Measurements from ENCODE around the gene TMED10. TPM values are rescaled to one million over a fixed set of nuclear protein-coding genes. Genes with fewer than 3 reads are reported as not detected.

Gene TMED10
- total and polyA plus RNA-seq, 2 of the 13 experiments (the other 11 are each of a cell fraction or from before 2014, with no cell fraction given), result 311 to 377 TPM

DNA sequence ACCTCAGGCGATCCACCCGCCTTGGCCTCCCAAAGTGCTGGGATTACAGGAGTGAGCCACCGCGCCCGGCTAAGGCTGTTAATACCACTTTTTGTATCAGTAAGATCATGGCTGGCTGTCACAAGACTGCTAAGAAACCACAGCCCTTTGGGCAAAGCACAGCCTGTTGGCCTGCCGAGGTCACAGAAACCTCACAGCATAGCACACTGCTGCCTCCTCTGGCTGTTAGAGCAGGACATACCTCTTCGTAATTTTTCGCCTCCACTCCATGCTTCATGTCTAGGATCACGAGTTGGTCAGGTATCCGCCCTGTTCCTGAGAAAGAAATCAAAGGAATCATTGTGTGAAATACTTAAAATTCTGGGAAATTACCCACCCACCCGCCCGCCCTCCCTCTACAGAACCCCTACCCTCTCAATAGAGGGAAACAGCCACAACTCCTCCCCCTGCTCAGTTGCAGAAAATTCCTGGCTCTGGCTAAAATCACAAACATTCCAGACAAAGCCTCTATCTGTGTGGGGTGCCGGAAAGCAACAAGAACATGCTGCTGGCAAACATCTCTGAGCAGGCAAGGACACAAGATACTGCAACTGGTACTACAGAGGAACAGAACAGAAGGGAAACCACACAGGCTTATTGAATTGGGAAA lies 28.9 kb downstream of the TMED10 start (continued):
- TF ChIP-seq FOXA1 (IDR thresholded peaks at IDR 0.05) (no peak), FOXA1 (CRISPR knock-in tag; IDR thresholded peaks at IDR 0.05) (no peak), NFKBIZ (CRISPR knock-in tag; IDR thresholded peaks at IDR 0.05) (no peak), ZNF878 (CRISPR knock-in tag; IDR thresholded peaks at IDR 0.05) (no peak), ELF3 (CRISPR knock-in tag; IDR thresholded peaks at IDR 0.05) (peak; percentile 56; the same call in 1 of the 2 replicates), MAFK (conservative IDR thresholded peaks at IDR 0.05 in 1 of 2, IDR thresholded peaks at IDR 0.05 in 1 of 2; ENCODE audit: low read length in 2 of 2) (no peak), EEA1 (CRISPR knock-in tag; IDR thresholded peaks at IDR 0.05; ENCODE audit: borderline replicate concordance) (no peak), ZKSCAN8 (CRISPR knock-in tag; IDR thresholded peaks at IDR 0.05; ENCODE audit: borderline replicate concordance) (no peak), BRD4 (CRISPR knock-in tag; IDR thresholded peaks at IDR 0.05) (no peak), ZFY (CRISPR knock-in tag; IDR thresholded peaks at IDR 0.05) (no peak), ATAD3A (CRISPR knock-in tag; IDR thresholded peaks at IDR 0.05) (no peak), KMT2B (CRISPR knock-in tag; IDR thresholded peaks at IDR 0.05) (0 out of 2 replicates have a peak, but pooled peaks have one; percentile 23), NFRKB (IDR thresholded peaks at IDR 0.05) (no peak), MIXL1 (CRISPR knock-in tag; IDR thresholded peaks at IDR 0.05) (no peak)
- TF ChIP-seq, protein P1, sequence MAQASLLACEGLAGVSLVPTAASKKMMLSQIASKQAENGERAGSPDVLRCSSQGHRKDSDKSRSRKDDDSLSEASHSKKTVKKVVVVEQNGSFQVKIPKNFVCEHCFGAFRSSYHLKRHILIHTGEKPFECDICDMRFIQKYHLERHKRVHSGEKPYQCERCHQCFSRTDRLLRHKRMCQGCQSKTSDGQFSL (CRISPR knock-in tag; IDR thresholded peaks at IDR 0.05), result no peak
- TF ChIP-seq, protein P2, sequence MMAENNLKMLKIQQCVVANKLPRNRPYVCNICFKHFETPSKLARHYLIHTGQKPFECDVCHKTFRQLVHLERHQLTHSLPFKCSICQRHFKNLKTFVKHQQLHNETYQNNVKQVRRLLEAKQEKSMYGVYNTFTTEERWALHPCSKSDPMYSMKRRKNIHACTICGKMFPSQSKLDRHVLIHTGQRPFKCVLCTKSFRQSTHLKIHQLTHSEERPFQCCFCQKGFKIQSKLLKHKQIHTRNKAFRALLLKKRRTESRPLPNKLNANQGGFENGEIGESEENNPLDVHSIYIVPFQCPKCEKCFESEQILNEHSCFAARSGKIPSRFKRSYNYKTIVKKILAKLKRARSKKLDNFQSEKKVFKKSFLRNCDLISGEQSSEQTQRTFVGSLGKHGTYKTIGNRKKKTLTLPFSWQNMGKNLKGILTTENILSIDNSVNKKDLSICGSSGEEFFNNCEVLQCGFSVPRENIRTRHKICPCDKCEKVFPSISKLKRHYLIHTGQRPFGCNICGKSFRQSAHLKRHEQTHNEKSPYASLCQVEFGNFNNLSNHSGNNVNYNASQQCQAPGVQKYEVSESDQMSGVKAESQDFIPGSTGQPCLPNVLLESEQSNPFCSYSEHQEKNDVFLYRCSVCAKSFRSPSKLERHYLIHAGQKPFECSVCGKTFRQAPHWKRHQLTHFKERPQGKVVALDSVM (CRISPR knock-in tag; IDR thresholded peaks at IDR 0.05), result no peak
- TF ChIP-seq, protein P3, sequence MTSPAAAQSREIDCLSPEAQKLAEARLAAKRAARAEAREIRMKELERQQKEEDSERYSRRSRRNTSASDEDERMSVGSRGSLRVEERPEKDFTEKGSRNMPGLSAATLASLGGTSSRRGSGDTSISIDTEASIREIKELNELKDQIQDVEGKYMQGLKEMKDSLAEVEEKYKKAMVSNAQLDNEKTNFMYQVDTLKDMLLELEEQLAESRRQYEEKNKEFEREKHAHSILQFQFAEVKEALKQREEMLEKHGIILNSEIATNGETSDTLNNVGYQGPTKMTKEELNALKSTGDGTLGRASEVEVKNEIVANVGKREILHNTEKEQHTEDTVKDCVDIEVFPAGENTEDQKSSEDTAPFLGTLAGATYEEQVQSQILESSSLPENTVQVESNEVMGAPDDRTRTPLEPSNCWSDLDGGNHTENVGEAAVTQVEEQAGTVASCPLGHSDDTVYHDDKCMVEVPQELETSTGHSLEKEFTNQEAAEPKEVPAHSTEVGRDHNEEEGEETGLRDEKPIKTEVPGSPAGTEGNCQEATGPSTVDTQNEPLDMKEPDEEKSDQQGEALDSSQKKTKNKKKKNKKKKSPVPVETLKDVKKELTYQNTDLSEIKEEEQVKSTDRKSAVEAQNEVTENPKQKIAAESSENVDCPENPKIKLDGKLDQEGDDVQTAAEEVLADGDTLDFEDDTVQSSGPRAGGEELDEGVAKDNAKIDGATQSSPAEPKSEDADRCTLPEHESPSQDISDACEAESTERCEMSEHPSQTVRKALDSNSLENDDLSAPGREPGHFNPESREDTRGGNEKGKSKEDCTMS (CRISPR knock-in tag; conservative IDR thresholded peaks at IDR 0.05), result no peak
- TF ChIP-seq, protein P4, sequence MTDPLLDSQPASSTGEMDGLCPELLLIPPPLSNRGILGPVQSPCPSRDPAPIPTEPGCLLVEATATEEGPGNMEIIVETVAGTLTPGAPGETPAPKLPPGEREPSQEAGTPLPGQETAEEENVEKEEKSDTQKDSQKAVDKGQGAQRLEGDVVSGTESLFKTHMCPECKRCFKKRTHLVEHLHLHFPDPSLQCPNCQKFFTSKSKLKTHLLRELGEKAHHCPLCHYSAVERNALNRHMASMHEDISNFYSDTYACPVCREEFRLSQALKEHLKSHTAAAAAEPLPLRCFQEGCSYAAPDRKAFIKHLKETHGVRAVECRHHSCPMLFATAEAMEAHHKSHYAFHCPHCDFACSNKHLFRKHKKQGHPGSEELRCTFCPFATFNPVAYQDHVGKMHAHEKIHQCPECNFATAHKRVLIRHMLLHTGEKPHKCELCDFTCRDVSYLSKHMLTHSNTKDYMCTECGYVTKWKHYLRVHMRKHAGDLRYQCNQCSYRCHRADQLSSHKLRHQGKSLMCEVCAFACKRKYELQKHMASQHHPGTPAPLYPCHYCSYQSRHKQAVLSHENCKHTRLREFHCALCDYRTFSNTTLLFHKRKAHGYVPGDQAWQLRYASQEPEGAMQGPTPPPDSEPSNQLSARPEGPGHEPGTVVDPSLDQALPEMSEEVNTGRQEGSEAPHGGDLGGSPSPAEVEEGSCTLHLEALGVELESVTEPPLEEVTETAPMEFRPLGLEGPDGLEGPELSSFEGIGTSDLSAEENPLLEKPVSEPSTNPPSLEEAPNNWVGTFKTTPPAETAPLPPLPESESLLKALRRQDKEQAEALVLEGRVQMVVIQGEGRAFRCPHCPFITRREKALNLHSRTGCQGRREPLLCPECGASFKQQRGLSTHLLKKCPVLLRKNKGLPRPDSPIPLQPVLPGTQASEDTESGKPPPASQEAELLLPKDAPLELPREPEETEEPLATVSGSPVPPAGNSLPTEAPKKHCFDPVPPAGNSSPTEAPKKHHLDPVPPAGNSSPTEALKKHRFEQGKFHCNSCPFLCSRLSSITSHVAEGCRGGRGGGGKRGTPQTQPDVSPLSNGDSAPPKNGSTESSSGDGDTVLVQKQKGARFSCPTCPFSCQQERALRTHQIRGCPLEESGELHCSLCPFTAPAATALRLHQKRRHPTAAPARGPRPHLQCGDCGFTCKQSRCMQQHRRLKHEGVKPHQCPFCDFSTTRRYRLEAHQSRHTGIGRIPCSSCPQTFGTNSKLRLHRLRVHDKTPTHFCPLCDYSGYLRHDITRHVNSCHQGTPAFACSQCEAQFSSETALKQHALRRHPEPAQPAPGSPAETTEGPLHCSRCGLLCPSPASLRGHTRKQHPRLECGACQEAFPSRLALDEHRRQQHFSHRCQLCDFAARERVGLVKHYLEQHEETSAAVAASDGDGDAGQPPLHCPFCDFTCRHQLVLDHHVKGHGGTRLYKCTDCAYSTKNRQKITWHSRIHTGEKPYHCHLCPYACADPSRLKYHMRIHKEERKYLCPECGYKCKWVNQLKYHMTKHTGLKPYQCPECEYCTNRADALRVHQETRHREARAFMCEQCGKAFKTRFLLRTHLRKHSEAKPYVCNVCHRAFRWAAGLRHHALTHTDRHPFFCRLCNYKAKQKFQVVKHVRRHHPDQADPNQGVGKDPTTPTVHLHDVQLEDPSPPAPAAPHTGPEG (CRISPR knock-in tag; IDR thresholded peaks at IDR 0.05), result no peak
- TF ChIP-seq, protein P5, sequence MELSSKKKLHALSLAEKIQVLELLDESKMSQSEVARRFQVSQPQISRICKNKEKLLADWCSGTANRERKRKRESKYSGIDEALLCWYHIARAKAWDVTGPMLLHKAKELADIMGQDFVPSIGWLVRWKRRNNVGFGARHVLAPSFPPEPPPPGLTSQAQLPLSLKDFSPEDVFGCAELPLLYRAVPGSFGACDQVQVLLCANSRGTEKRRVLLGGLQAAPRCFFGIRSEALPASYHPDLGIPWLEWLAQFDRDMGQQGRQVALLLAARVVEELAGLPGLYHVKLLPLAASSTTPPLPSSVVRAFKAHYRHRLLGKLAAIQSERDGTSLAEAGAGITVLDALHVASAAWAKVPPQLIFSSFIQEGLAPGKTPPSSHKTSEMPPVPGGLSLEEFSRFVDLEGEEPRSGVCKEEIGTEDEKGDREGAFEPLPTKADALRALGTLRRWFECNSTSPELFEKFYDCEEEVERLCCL (CRISPR knock-in tag; IDR thresholded peaks at IDR 0.05; ENCODE audit: borderline replicate concordance), result no peak
